Breast epithelium (tissue), 3 donors: Measurements from ENCODE around the gene RGL1.

Experiments
- CTCF ChIP-seq, 3 donors: fragments of 450-650 bp; IDR thresholded peaks; one replicate each; pipeline ENCODE4 v1.5.1; 2016 to 2017; ENCODE audit warnings: antibody characterized with exemption in 3 of 3, mild to moderate bottlenecking in 3 of 3, moderate library complexity in 3 of 3
- POLR2AphosphoS5 ChIP-seq, 3 donors: sonication (generic); formaldehyde crosslinking; IDR thresholded peaks; one replicate each; pipeline ENCODE4 v1.6.1; 2017; ENCODE audit warnings: antibody characterized with exemption in 3 of 3

GRCh38 chr1:183936791-183937190, 131.9 kb downstream of the RGL1 start:
- TF ChIP-seq CTCF (IDR thresholded peaks at IDR 0.05) (no peak), POLR2AphosphoS5 (IDR thresholded peaks at IDR 0.05) (no peak)
